Endodermal cell (in vitro differentiated cells): ENCODE data around the gene RHPN2. TPM values are rescaled to one million over a fixed set of nuclear protein-coding genes. Genes with fewer than 3 reads are reported as not detected.
"Not testable (repeated sequence)": the region's sequence is repeated elsewhere in the genome, so short reads cannot be mapped to it uniquely, and the experiment has no call there.

ENCODE experiments used
- DNase-seq: peaks from one replicate; pipeline ENCODE4 v3.0.0-alpha.2; 2017
- H3K27ac ChIP-seq: 2 replicates; pipeline ENCODE4 v1.5.1; 2013; ENCODE audit warnings: mild to moderate bottlenecking, low read depth, low read length, moderate library complexity
- H3K27me3 ChIP-seq: 2 replicates; pipeline ENCODE4 v1.6.1; 2013; ENCODE audit warnings: mild to moderate bottlenecking, low read length, moderate library complexity; ENCODE audit not compliant: insufficient read depth, control insufficient read depth, poor library complexity, severe bottlenecking
- H3K36me3 ChIP-seq: 2 replicates; pipeline ENCODE4 v1.7.0; 2013; ENCODE audit warnings: mild to moderate bottlenecking, low read length, moderate library complexity; ENCODE audit not compliant: control insufficient read depth, insufficient read depth
- H3K4me1 ChIP-seq: one replicate; pipeline ENCODE4 v1.7.0; 2013; ENCODE audit warnings: low read length; ENCODE audit not compliant: control insufficient read depth, insufficient read depth
- H3K4me3 ChIP-seq: 2 replicates; pipeline ENCODE4 v1.5.1; 2013; ENCODE audit warnings: mild to moderate bottlenecking, low read length, moderate library complexity
- H3K9ac ChIP-seq: 2 replicates; pipeline ENCODE4 v1.6.1; 2013; ENCODE audit warnings: mild to moderate bottlenecking, low read length, moderate library complexity; ENCODE audit not compliant: poor library complexity, severe bottlenecking; ENCODE audit errors: extremely low read depth
- H3K9me3 ChIP-seq: 2 replicates; pipeline ENCODE4 v1.6.1; 2013; ENCODE audit warnings: mild to moderate bottlenecking, low read length, moderate library complexity; ENCODE audit not compliant: control insufficient read depth
- H3K27ac Mint-ChIP-seq: 2 replicates; pipeline ENCODE4 v1.8.0; 2020; ENCODE audit warnings: mixed read lengths
- H3K27me3 Mint-ChIP-seq: 2 replicates; pipeline ENCODE4 v1.8.0; 2021; ENCODE audit warnings: mild to moderate bottlenecking, mixed read lengths; ENCODE audit not compliant: insufficient read depth
- H3K36me3 Mint-ChIP-seq: 2 replicates; pipeline ENCODE4 v1.8.0; 2020; ENCODE audit warnings: low read depth, mixed read lengths
- H3K4me1 Mint-ChIP-seq: 2 replicates; pipeline ENCODE4 v1.8.0; 2020; ENCODE audit warnings: mixed read lengths
- H3K4me3 Mint-ChIP-seq: 2 replicates; pipeline ENCODE4 v1.8.0; 2020; ENCODE audit warnings: mild to moderate bottlenecking, moderate library complexity, mixed read lengths
- H3K9me3 Mint-ChIP-seq: 2 replicates; pipeline ENCODE4 v1.8.0; 2020; ENCODE audit warnings: mild to moderate bottlenecking, mixed read lengths
- CTCF ChIP-seq: fragments of 200-600 bp; sonication (generic); conservative IDR thresholded peaks from 2 replicates; pipeline ENCODE4 v1.5.0; 2021; ENCODE audit warnings: antibody characterized with exemption, mild to moderate bottlenecking
- WGBS, 2 experiments: methylation state at CpG; one replicate each; pipeline versions ENCODE4 v1.1.5 to v1.1.7; 2013; ENCODE audit warnings: missing lambda C conversion rate in 2 of 2, mixed read lengths in 1 of 2; ENCODE audit not compliant: insufficient coverage in 1 of 2, insufficient read length in 1 of 2; 5-methylcytosine and 5-hydroxymethylcytosine counted together
- total RNA-seq, 2 donors: library from RNA; stranded (reverse); fragmentation: NEBNext Ultra II Directional in 1 of 2; extraction: Animal tissue kit (Norgen Biotek cat#: 25700) in 1 of 2; gene quantifications; 2 replicates in 1 of 2; 3 replicates in 1 of 2; pipeline ENCODE4 v1.2.1, GENCODE V29; 2021

RHPN2 gene
- total RNA-seq, 2 donors from 2014 or later = 52.0 to 53.2 TPM

GRCh38 chr19:32979807-32980206 lies 84.9 kb downstream of the RHPN2 start:
- 97 to 100% methylated on average over 1 to 7 of the region's 7 CpGs for WGBS, 2 experiments
- H3K4me1 Mint-ChIP-seq, H3K4me3 Mint-ChIP-seq, H3K27ac Mint-ChIP-seq, H3K4me1 ChIP-seq, H3K9ac ChIP-seq, H3K27me3 ChIP-seq, H3K27ac ChIP-seq, DNase-seq, H3K27me3 Mint-ChIP-seq, H3K9me3 ChIP-seq, H3K9me3 Mint-ChIP-seq, H3K4me3 ChIP-seq: not testable (repeated sequence)
- peaks cover 48% of the 10 kb centered on the region for H3K36me3 ChIP-seq
- H3K36me3 Mint-ChIP-seq = peaks cover 69% of the 10 kb centered on the region

DNA sequence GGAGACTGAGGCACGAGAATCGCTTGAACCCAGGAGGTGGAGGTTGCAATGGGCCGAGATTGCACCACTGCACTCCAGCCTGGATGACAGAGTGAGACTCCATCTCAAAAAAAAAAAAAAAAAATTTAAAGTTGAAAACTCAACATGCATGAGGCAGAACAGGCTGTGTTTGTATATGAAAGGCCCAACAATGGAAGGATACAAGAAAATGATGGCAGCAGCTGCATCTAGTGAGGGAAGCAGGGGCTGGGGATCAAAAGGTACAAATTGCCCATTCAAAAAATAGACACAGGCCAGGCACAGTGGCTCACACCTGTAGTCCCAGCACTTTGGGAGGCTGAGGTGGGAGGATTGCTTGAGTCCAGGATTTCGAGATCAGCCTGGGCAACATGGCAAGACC lies 86.9 kb downstream of the RHPN2 start:
- not testable (repeated sequence) for H3K27me3 Mint-ChIP-seq, H3K4me1 ChIP-seq, H3K9me3 Mint-ChIP-seq, H3K4me1 Mint-ChIP-seq, H3K4me3 ChIP-seq, H3K9me3 ChIP-seq, H3K27ac ChIP-seq, H3K9ac ChIP-seq, H3K27me3 ChIP-seq, H3K4me3 Mint-ChIP-seq, DNase-seq, H3K27ac Mint-ChIP-seq
- peaks cover 58% of the 10 kb centered on the region for H3K36me3 Mint-ChIP-seq
- H3K36me3 ChIP-seq = peaks cover 38% of the 10 kb centered on the region
- 71 to 88% methylated on average over 1 to 4 of the region's 4 CpGs for whole genome bisulfite sequencing, 2 experiments

DNA sequence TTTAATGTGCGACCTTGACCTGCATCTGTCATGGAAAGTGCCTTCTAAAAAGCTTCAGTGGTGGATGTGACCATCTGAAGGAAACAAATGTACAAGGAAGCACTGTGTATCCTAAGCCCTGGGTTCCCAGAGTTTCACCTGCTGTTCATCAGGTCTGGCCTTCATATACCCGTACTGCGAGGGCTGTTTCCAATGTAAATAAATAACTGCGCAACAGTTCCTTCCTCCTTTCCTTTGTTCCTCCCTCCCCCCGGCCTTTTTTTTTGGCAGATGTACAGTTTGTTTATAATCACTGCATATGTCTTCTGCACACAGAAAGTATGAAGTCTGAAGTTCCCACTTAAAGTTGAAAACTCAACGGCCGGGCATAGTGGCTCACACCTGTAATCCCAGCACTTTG lies 87.4 kb downstream of the RHPN2 start:
- no peak overlapping the region for H3K27ac Mint-ChIP-seq
- no peak overlapping the region for H3K4me3 ChIP-seq
- H3K9ac ChIP-seq = no peak overlapping the region
- H3K27me3 ChIP-seq = no peaks in the 10 kb centered on the region
- 93 to 98% methylated on average over 7 of the region's 7 CpGs for WGBS, 2 experiments
- no peaks in the 10 kb centered on the region for H3K27me3 Mint-ChIP-seq
- no peak overlapping the region for H3K27ac ChIP-seq
- peaks cover 53% of the 10 kb centered on the region for H3K36me3 Mint-ChIP-seq
- no peak overlapping the region for H3K4me3 Mint-ChIP-seq
- no peaks in the 10 kb centered on the region for H3K9me3 ChIP-seq
- H3K36me3 ChIP-seq = peaks cover 38% of the 10 kb centered on the region
- TF ChIP-seq CTCF = no peak
- DNase-seq = no peak
- no peaks in the 10 kb centered on the region for H3K4me1 Mint-ChIP-seq
- no peaks in the 10 kb centered on the region for H3K9me3 Mint-ChIP-seq
- no peaks in the 10 kb centered on the region for H3K4me1 ChIP-seq

GRCh38 chr19:32976223-32976805 lies 88.4 kb downstream of the RHPN2 start:
- H3K36me3 Mint-ChIP-seq = peaks cover 53% of the 10 kb centered on the region

More at GRCh38 chr19:32976223-32976805, 88.4 kb downstream of the RHPN2 start:
- Histone ChIP-seq H3K4me1 (no peaks in the 10 kb centered on the region), H3K27ac (no peak overlapping the region), H3K9ac (no peak overlapping the region), H3K9me3 (no peaks in the 10 kb centered on the region), H3K27me3 (no peaks in the 10 kb centered on the region), H3K36me3 (peaks cover 38% of the 10 kb centered on the region), H3K4me3 (no peak overlapping the region)
- Mint-ChIP-seq H3K4me1 (no peaks in the 10 kb centered on the region), H3K27ac (peak overlapping the region; percentile 80), H3K9me3 (no peaks in the 10 kb centered on the region), H3K4me3 (no peak overlapping the region), H3K27me3 (no peaks in the 10 kb centered on the region)
- TF ChIP-seq CTCF = peak; percentile 92
- 56% methylated on average over 13 to 14 of the region's 14 CpGs for WGBS, 2 experiments
- peak; percentile 92 for DNase-seq
